Gastrocnemius medialis (tissue), 4 donors: ENCODE data around the gene RANBP3L. TPM values are rescaled to one million over a fixed set of nuclear protein-coding genes. Genes with fewer than 3 reads are reported as not detected.
"Not testable (repeated sequence)": the region's sequence is repeated elsewhere in the genome, so short reads cannot be mapped to it uniquely, and the experiment has no call there.

Source experiments
- ATAC-seq, 2 donors: fragments of 150-250 bp; one replicate each; pipeline ENCODE4 v1.9.1; 2016
- DNase-seq, 2 donors: peaks; one replicate each; pipeline ENCODE4 v3.0.0-alpha.2; 2019
- H3K27ac ChIP-seq, 4 donors: fragments of 200-600 bp; sonication (generic); 1 replicate in 1 of 4; 2 replicates in 3 of 4; pipeline ENCODE4 v1.5.1; 2016 to 2018; ENCODE audit warnings: mild to moderate bottlenecking in 2 of 4, moderate library complexity in 1 of 4
- H3K27me3 ChIP-seq, 3 donors: fragments of 200-600 bp; sonication (generic) in 2 of 3; 1 replicate in 1 of 3; 2 replicates in 2 of 3; pipeline versions ENCODE4 v1.5.1 to v1.6.0; 2016 to 2019; ENCODE audit warnings: mild to moderate bottlenecking in 1 of 3, moderate library complexity in 1 of 3
- H3K36me3 ChIP-seq, 2 donors: fragments of 200-600 bp; sonication (generic) in 1 of 2; one replicate each; pipeline ENCODE4 v1.5.1; 2017 to 2018
- H3K4me1 ChIP-seq, 2 donors: fragments of 200-600 bp; sonication (generic) in 1 of 2; one replicate each; pipeline ENCODE4 v1.5.1; 2016 to 2017; ENCODE audit warnings: mild to moderate bottlenecking in 2 of 2
- H3K4me3 ChIP-seq, 4 donors: fragments of 200-600 bp; sonication (generic) in 3 of 4; 1 replicate in 1 of 4; 2 replicates in 3 of 4; pipeline ENCODE4 v1.5.1; 2016 to 2019; ENCODE audit warnings: mild to moderate bottlenecking in 2 of 4
- H3K9me3 ChIP-seq, 3 donors: fragments of 200-600 bp; sonication (generic) in 2 of 3; 1 replicate in 1 of 3; 2 replicates in 2 of 3; pipeline ENCODE4 v1.5.1; 2016 to 2019
- CTCF ChIP-seq, 5 experiments: fragments of 450-650 bp in 3 of 5; fragments of 200-600 bp in 2 of 5; sonication (generic) in 2 of 5; IDR thresholded peaks in 4 of 5; conservative IDR thresholded peaks in 1 of 5; 1 replicate in 4 of 5; 2 replicates in 1 of 5; pipeline ENCODE4 v1.5.1; 2016 to 2019; ENCODE audit warnings: antibody characterized with exemption in 5 of 5, mild to moderate bottlenecking in 3 of 5, moderate library complexity in 3 of 5
- POLR2A ChIP-seq, 2 donors: fragments of 450-650 bp; IDR thresholded peaks; one replicate each; pipeline ENCODE4 v1.6.1; 2017; ENCODE audit warnings: antibody characterized with exemption in 2 of 2, mild to moderate bottlenecking in 2 of 2, moderate library complexity in 2 of 2
- in situ Hi-C, 4 donors: fragments of 200-750 bp; cut with MboI; loops; one replicate each; pipeline versions ENCODE4 v1.15.0 to v1.8.0; 2017; ENCODE audit warnings: low sequenced_read_pairs in 4 of 4
- intact Hi-C: fragments of 100-400 bp; cut with DNase I; formaldehyde crosslinking; loops from one replicate; pipeline ENCODE4 v1.15.1; 2023; ENCODE audit warnings: low total_unique reads
- total RNA-seq, 4 donors: library from RNA; depleted of rRNA; stranded (reverse); fragments of >200 nt; gene quantifications; one replicate each; pipeline versions ENCODE4 v1.1.0 to v1.2.3, GENCODE V29; 2016

RANBP3L gene
- total RNA-seq, 4 donors from 2014 or later: 0.82 to 2.5 (median 1.2) TPM

GRCh38 chr5:36334315-36334714 is 32.6 kb upstream of the RANBP3L start:
- Histone ChIP-seq H3K36me3 (no peaks in the 10 kb centered on the region), H3K27me3 (no peaks in the 10 kb centered on the region), H3K4me1 (no peaks in the 10 kb centered on the region), H3K9me3 (no peaks in the 10 kb centered on the region), H3K4me3 (no peak overlapping the region), H3K27ac (no peak overlapping the region)
- in situ Hi-C loops (no loop called here), intact Hi-C loops (no loop called here)
- TF ChIP-seq POLR2A (IDR thresholded peaks at IDR 0.05) (no peak), CTCF (IDR thresholded peaks at IDR 0.05 in 4 of 5, conservative IDR thresholded peaks at IDR 0.05 in 1 of 5) (no peak)
- DNase-seq (no peak), ATAC-seq (no peak)

- H3K9me3 ChIP-seq, DNase-seq, in situ Hi-C loops, H3K4me3 ChIP-seq, ATAC-seq, H3K27ac ChIP-seq, H3K4me1 ChIP-seq, intact Hi-C loops, H3K36me3 ChIP-seq, H3K27me3 ChIP-seq: not testable (repeated sequence)
Measured at GRCh38 chr5:36332720-36333119, 31.0 kb upstream of the RANBP3L start.

GRCh38 chr5:36325196-36325595 is 23.5 kb upstream of the RANBP3L start:
- Histone ChIP-seq H3K36me3 (no peaks in the 10 kb centered on the region), H3K4me3 (no peak overlapping the region), H3K27ac (no peak overlapping the region), H3K27me3 (no peaks in the 10 kb centered on the region), H3K4me1 (no peaks in the 10 kb centered on the region), H3K9me3 (no peaks in the 10 kb centered on the region)
- intact Hi-C loops: no loop called here
- in situ Hi-C loops: no loop called here
- DNase-seq (no peak), ATAC-seq (no peak)
- TF ChIP-seq POLR2A (IDR thresholded peaks at IDR 0.05): no peak
- TF ChIP-seq CTCF (IDR thresholded peaks at IDR 0.05 in 4 of 5, conservative IDR thresholded peaks at IDR 0.05 in 1 of 5): no peak

GRCh38 chr5:36323926-36324781 is 22.5 kb upstream of the RANBP3L start:
- Histone ChIP-seq H3K4me3 (no peak overlapping the region), H3K27me3 (no peaks in the 10 kb centered on the region), H3K9me3 (no peaks in the 10 kb centered on the region), H3K4me1 (no peaks in the 10 kb centered on the region), H3K36me3 (no peaks in the 10 kb centered on the region), H3K27ac (no peak overlapping the region)
- DNase-seq: no peak
- in situ Hi-C loops (no loop called here), intact Hi-C loops (no loop called here)
- TF ChIP-seq POLR2A (IDR thresholded peaks at IDR 0.05) (no peak), CTCF (IDR thresholded peaks at IDR 0.05 in 4 of 5, conservative IDR thresholded peaks at IDR 0.05 in 1 of 5) (no peak)
- no peak for ATAC-seq

- in situ Hi-C loops (no loop called here), intact Hi-C loops (no loop called here)
- ATAC-seq: no peak
- TF ChIP-seq POLR2A (IDR thresholded peaks at IDR 0.05) (no peak), CTCF (IDR thresholded peaks at IDR 0.05 in 4 of 5, conservative IDR thresholded peaks at IDR 0.05 in 1 of 5) (no peak)
- Histone ChIP-seq H3K36me3 (no peaks in the 10 kb centered on the region), H3K27me3 (no peaks in the 10 kb centered on the region), H3K9me3 (no peaks in the 10 kb centered on the region), H3K4me3 (no peak overlapping the region), H3K4me1 (no peaks in the 10 kb centered on the region), H3K27ac (no peak overlapping the region)
- DNase-seq: no peak
Measured at GRCh38 chr5:36312953-36313672, 11.4 kb upstream of the RANBP3L start.
